SK-N-SH treated with all-trans-retinoic acid at 6 μM for 48 hours (cell line): ENCODE measurements around the gene PRKCE.

ENCODE experiments used
- ATAC-seq: fragments of 200-7000 bp; cut with Tn5 transposase; 3 replicates; pipeline ENCODE4 v1.9.1; 2020; ENCODE audit warnings: mild to moderate bottlenecking, moderate library complexity
- ARNTL ChIP-seq: fragments of 450-650 bp; formaldehyde crosslinking; IDR thresholded peaks from 2 replicates; pipeline ENCODE4 v1.5.0; 2020; ENCODE audit warnings: low read depth, mild to moderate bottlenecking, moderate library complexity, borderline replicate concordance
- CREB5 ChIP-seq: fragments of 250-450 bp; sonication (Bioruptor Pico); IDR thresholded peaks from 2 replicates; pipeline ENCODE4 v1.5.1; 2020; ENCODE audit warnings: low read depth, mild to moderate bottlenecking, moderate library complexity
- CSDC2 ChIP-seq: fragments of 250-450 bp; sonication (Bioruptor Pico); IDR thresholded peaks from 2 replicates; pipeline ENCODE4 v1.5.0; 2020; ENCODE audit warnings: mild to moderate bottlenecking, moderate library complexity
- CSRNP3 ChIP-seq: fragments of 250-450 bp; sonication (Bioruptor Pico); IDR thresholded peaks from 2 replicates; pipeline ENCODE4 v1.5.1; 2021; ENCODE audit warnings: mild to moderate bottlenecking, moderate library complexity
- ESRRG ChIP-seq: fragments of 250-450 bp; sonication (Bioruptor Pico); IDR thresholded peaks from 2 replicates; pipeline ENCODE4 v1.6.1; 2021; ENCODE audit warnings: mild to moderate bottlenecking
- GLIS3 ChIP-seq: fragments of 250-450 bp; sonication (Bioruptor Pico); IDR thresholded peaks from 2 replicates; pipeline ENCODE4 v1.5.0; 2020; ENCODE audit warnings: mild to moderate bottlenecking, moderate library complexity
- ISL1 ChIP-seq: fragments of 250-450 bp; sonication (Bioruptor Pico); IDR thresholded peaks from 2 replicates; pipeline ENCODE4 v2.1.2; 2022; ENCODE audit warnings: mild to moderate bottlenecking, moderate library complexity
- OSR1 ChIP-seq: fragments of 250-450 bp; sonication (Bioruptor Pico); IDR thresholded peaks from 2 replicates; pipeline ENCODE4 v1.8.0; 2022; ENCODE audit warnings: moderate library complexity, mild to moderate bottlenecking, inconsistent platforms
- PATZ1 ChIP-seq: fragments of 250-450 bp; sonication (Bioruptor Pico); IDR thresholded peaks from 2 replicates; pipeline ENCODE4 v1.8.0; 2020; ENCODE audit warnings: mild to moderate bottlenecking, moderate library complexity, borderline replicate concordance
- POU6F1 ChIP-seq: fragments of 250-450 bp; sonication (Bioruptor Pico); IDR thresholded peaks from 2 replicates; pipeline ENCODE4 v1.8.0; 2021; ENCODE audit warnings: low read depth, mild to moderate bottlenecking, moderate library complexity, borderline replicate concordance
- PPARA ChIP-seq: fragments of 250-450 bp; sonication (Bioruptor Pico); IDR thresholded peaks from 2 replicates; pipeline ENCODE4 v1.5.0; 2020; ENCODE audit warnings: mild to moderate bottlenecking, borderline replicate concordance
- RARB ChIP-seq: fragments of 250-450 bp; sonication (Bioruptor Pico); IDR thresholded peaks from 2 replicates; pipeline ENCODE4 v1.8.0; 2021; ENCODE audit warnings: mild to moderate bottlenecking, moderate library complexity
- SNAI2 ChIP-seq: fragments of 250-450 bp; sonication (Bioruptor Pico); IDR thresholded peaks from 2 replicates; pipeline ENCODE4 v1.5.0; 2020; ENCODE audit warnings: mild to moderate bottlenecking, moderate library complexity
- TCF4 ChIP-seq: fragments of 250-450 bp; sonication (Bioruptor Pico); IDR thresholded peaks from 2 replicates; pipeline ENCODE4 v1.8.0; 2021; ENCODE audit warnings: mild to moderate bottlenecking, moderate library complexity, borderline replicate concordance
- TOX ChIP-seq: fragments of 250-450 bp; sonication (Bioruptor Pico); IDR thresholded peaks from 2 replicates; pipeline ENCODE4 v1.8.0; 2021; ENCODE audit warnings: mild to moderate bottlenecking, moderate library complexity, borderline replicate concordance
- TSHZ2 ChIP-seq: fragments of 250-450 bp; sonication (Bioruptor Pico); IDR thresholded peaks from 2 replicates; pipeline ENCODE4 v1.5.0; 2020; ENCODE audit warnings: mild to moderate bottlenecking, moderate library complexity
- ZC3H10 ChIP-seq: fragments of 250-450 bp; sonication (Bioruptor Pico); IDR thresholded peaks from 2 replicates; pipeline ENCODE4 v1.5.1; 2021; ENCODE audit warnings: mild to moderate bottlenecking, moderate library complexity
- ZFP3 ChIP-seq: fragments of 250-450 bp; sonication (Bioruptor Pico); IDR thresholded peaks from 2 replicates; pipeline ENCODE4 v1.5.0; 2020; ENCODE audit warnings: mild to moderate bottlenecking, moderate library complexity
- ZFP30 ChIP-seq: fragments of 450-650 bp; formaldehyde crosslinking; IDR thresholded peaks from 2 replicates; pipeline ENCODE4 v1.5.0; 2022; ENCODE audit warnings: mild to moderate bottlenecking, moderate library complexity
- ZNF565 ChIP-seq: fragments of 450-650 bp; formaldehyde crosslinking; conservative IDR thresholded peaks from 2 replicates; pipeline ENCODE4 v1.5.0; 2020; ENCODE audit warnings: low read depth, mild to moderate bottlenecking, moderate library complexity
- ZNF70 ChIP-seq: fragments of 450-650 bp; formaldehyde crosslinking; IDR thresholded peaks from 2 replicates; pipeline ENCODE4 v1.5.0; 2020; ENCODE audit warnings: mild to moderate bottlenecking, moderate library complexity
- ZNF8 ChIP-seq: fragments of 450-650 bp; formaldehyde crosslinking; IDR thresholded peaks from 2 replicates; pipeline ENCODE4 v1.5.0; 2020; ENCODE audit warnings: mild to moderate bottlenecking, moderate library complexity

PRKCE gene

GRCh38 chr2:46151577-46151976, 500.1 kb downstream of the PRKCE start:
- TF ChIP-seq ZFP3 (CRISPR knock-in tag) (no peak), RARB (CRISPR knock-in tag) (no peak), ARNTL (CRISPR knock-in tag) (no peak), ZC3H10 (CRISPR knock-in tag) (no peak), CSDC2 (no peak), TSHZ2 (CRISPR knock-in tag) (no peak), GLIS3 (no peak), PPARA (CRISPR knock-in tag) (no peak), SNAI2 (CRISPR knock-in tag) (no peak), ESRRG (CRISPR knock-in tag) (no peak), TCF4 (CRISPR knock-in tag) (no peak), ZNF70 (no peak), TOX (CRISPR knock-in tag) (no peak), POU6F1 (CRISPR knock-in tag) (no peak)
- ATAC-seq, result peak; percentile 5

GRCh38 chr2:46153996-46154753, 502.7 kb downstream of the PRKCE start:
- TF ChIP-seq TCF4 (CRISPR knock-in tag) (no peak), PPARA (CRISPR knock-in tag) (no peak), ESRRG (CRISPR knock-in tag) (no peak), ISL1 (CRISPR knock-in tag) (no peak), ZNF8 (CRISPR knock-in tag) (no peak), PATZ1 (CRISPR knock-in tag) (no peak), ARNTL (CRISPR knock-in tag) (no peak), ZC3H10 (CRISPR knock-in tag) (no peak), SNAI2 (CRISPR knock-in tag) (no peak), ZFP30 (CRISPR knock-in tag) (no peak), RARB (CRISPR knock-in tag) (no peak), ZNF565 (CRISPR knock-in tag) (no peak), TOX (CRISPR knock-in tag) (no peak), OSR1 (CRISPR knock-in tag) (no peak), GLIS3 (no peak), TSHZ2 (CRISPR knock-in tag) (no peak), CREB5 (CRISPR knock-in tag) (no peak), CSRNP3 (CRISPR knock-in tag) (no peak), ZNF70 (no peak), POU6F1 (CRISPR knock-in tag) (no peak)
- TF ChIP-seq, all 23 proteins: peak for 0
- ATAC-seq, result no peak
